ENCODE measurements around the gene RNU6-1. TPM values are rescaled to one million over a fixed set of nuclear protein-coding genes. Genes with fewer than 3 reads are reported as not detected.

Gene RNU6-1
- total RNA-seq, 2 donors from 2014 or later: not detected

- Mint-ChIP-seq H3K4me3 (no peak overlapping the region), H3K36me3 (ENCODE audit: insufficient read depth in 2 of 2) (peaks cover 4 to 9% of the 10 kb centered on the region in 2 donors), H3K9me3 (peaks cover 3 to 9% of the 10 kb centered on the region in 2 donors), H3K27ac (no peak overlapping the region), H3K4me1 (ENCODE audit: low read depth) (peaks cover 3% of the 10 kb centered on the region), H3K27me3 (ENCODE audit: low read depth) (peaks cover 28% of the 10 kb centered on the region)
- DNase-seq: no peak
- no peak for ATAC-seq (replicated peaks in 1 of 2)
Observed at GRCh38 chr15:67870868-67871408, 31.1 kb upstream of the RNU6-1 start.

DNA sequence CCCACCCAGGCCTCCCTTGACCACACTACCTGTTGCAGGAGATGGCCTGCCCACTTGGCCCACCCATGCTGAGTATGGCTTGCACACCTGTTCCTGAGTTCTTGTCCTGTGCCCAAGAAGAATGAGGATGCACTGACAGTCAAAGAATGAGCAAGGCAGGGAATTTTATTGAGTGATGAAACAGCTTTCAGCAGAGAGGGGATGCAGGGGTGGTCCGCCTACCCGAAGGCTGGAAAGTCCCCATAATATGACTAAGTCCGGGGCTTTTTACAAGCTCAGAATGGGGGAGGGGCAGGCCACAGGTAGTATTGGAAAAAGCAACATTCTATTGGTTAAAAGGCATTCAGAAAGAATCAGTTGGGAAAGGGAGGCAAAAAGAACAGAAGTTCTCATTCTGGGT, 29.9 kb upstream of the RNU6-1 start:
- H3K9me3 Mint-ChIP-seq: peaks cover 3 to 9% of the 10 kb centered on the region in 2 donors
- DNase-seq: no peak
- ATAC-seq (replicated peaks in 1 of 2): no peak
- peaks cover 3% of the 10 kb centered on the region for H3K4me1 Mint-ChIP-seq (ENCODE audit: low read depth)
- peaks cover 33% of the 10 kb centered on the region for H3K27me3 Mint-ChIP-seq (ENCODE audit: low read depth)
- H3K4me3 Mint-ChIP-seq: peak overlapping the region in 1 of 2 donors; percentile 4
- no peak overlapping the region for H3K27ac Mint-ChIP-seq
- H3K36me3 Mint-ChIP-seq (ENCODE audit: insufficient read depth in 2 of 2): peaks cover 4 to 9% of the 10 kb centered on the region in 2 donors

- peaks cover 2 to 4% of the 10 kb centered on the region in 2 donors for H3K36me3 Mint-ChIP-seq (ENCODE audit: insufficient read depth in 2 of 2)
- peaks cover 11% of the 10 kb centered on the region for H3K4me1 Mint-ChIP-seq (ENCODE audit: low read depth)
- peaks cover 0 to 1% of the 10 kb centered on the region in 2 donors for H3K9me3 Mint-ChIP-seq
- peaks cover 31% of the 10 kb centered on the region for H3K27me3 Mint-ChIP-seq (ENCODE audit: low read depth)
- no peak for ATAC-seq (replicated peaks in 1 of 2)
- no peak overlapping the region for H3K4me3 Mint-ChIP-seq
- H3K27ac Mint-ChIP-seq: no peak overlapping the region
- DNase-seq: no peak
Observed at GRCh38 chr15:67865766-67866165, 25.9 kb upstream of the RNU6-1 start.

DNA sequence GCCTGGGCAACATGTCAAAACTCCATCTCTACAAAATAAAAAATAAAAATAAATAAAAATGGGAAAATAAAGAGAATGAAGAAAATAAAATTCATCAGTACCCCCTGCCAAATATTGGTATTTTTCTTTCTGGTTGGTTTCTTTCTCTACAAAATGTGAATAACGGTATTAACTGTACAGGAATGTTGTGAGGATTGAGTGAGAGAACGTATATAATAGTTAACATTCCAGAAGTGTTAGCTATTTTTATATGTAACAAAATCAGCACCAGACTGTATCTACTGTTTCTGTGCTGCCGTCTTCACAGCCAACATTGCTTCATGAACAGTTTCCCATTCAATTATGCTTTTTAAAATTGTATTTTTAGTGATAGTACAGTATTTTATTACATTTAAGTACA, 25.5 kb upstream of the RNU6-1 start:
- Mint-ChIP-seq H3K4me1 (ENCODE audit: low read depth) (peaks cover 11% of the 10 kb centered on the region), H3K9me3 (no peaks in the 10 kb centered on the region), H3K27ac (no peak overlapping the region), H3K4me3 (no peak overlapping the region), H3K36me3 (ENCODE audit: insufficient read depth in 2 of 2) (peaks cover 2 to 4% of the 10 kb centered on the region in 2 donors), H3K27me3 (ENCODE audit: low read depth) (peaks cover 30% of the 10 kb centered on the region)
- DNase-seq (no peak), ATAC-seq (replicated peaks in 1 of 2) (no peak)

DNA sequence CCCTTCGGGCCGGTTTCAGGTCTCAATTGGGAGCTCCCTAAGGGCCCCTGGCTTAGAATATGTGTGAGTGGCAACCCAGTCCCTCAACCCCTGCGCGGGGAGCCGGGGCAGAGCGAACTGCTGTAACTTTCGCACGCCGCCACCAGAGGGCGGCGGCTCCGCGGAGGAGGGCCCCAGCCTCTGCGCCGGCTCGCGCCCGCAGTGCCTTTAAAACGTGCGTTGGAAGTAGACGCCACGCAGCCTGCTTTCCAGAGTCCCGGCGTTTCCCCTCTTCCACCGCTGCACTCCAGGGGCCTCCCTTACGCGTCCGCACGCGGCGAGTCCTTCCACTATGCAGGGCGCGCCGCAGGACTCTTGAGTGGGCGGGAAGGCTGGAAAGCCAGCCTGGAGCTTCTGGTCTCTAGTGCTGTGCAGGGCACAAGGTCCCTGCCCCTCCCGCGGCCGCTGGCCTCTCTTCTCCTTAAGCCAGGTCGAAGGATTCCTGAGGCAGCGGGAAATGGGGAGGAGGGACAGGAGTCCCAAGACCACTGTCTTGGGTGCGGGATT, 23.7 kb upstream of the RNU6-1 start:
- Mint-ChIP-seq H3K4me3 (peak overlapping the region; percentile 58 to 71), H3K27ac (no peak overlapping the region), H3K36me3 (ENCODE audit: insufficient read depth in 2 of 2) (peaks cover 0 to 2% of the 10 kb centered on the region in 2 donors), H3K4me1 (ENCODE audit: low read depth) (peaks cover 8% of the 10 kb centered on the region), H3K9me3 (no peaks in the 10 kb centered on the region), H3K27me3 (ENCODE audit: low read depth) (peaks cover 30% of the 10 kb centered on the region)
- DNase-seq: peak; percentile 75 to 77
- peak; percentile 99 for ATAC-seq (replicated peaks in 1 of 2)

DNA sequence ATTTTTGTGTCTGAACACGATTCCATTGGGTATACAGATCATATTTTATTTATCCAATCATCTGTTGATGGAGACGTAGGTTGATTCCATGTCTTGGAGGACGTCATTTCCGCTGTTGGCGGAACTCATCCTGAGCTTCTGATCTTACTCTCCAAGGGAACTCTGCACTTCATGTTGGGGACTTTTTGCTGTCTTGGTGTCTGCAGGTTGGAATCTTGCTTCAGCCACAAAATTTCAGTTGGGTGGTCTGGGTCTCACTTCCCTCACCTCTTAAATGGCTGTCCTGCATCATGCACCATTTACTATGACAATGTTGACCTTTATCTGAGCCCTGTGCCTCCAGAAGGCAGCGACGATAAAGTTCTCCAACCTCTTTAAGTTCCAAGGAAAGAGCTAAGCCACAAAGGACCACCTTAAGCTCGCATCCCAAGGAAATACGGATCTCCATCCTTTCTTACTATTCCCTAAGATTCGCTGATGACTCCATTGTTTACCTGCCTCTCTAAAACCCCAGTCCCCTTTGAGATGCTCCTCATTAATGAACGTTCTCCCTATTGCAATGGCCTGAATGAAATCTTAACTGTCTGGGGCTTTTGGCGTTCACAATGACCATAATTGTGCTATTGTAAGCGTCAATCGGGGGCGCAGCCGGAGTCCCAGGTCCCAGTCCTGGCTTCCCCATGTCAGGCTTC, 23.1 kb upstream of the RNU6-1 start:
- peaks cover 30% of the 10 kb centered on the region for H3K27me3 Mint-ChIP-seq (ENCODE audit: low read depth)
- ATAC-seq (replicated peaks in 1 of 2) (peak in 1 of 2 donors; percentile 26), DNase-seq (no peak)
- H3K4me3 Mint-ChIP-seq: peak overlapping the region; percentile 58 to 71
- no peaks in the 10 kb centered on the region for H3K9me3 Mint-ChIP-seq
- no peak overlapping the region for H3K27ac Mint-ChIP-seq
- peaks cover 8% of the 10 kb centered on the region for H3K4me1 Mint-ChIP-seq (ENCODE audit: low read depth)
- H3K36me3 Mint-ChIP-seq (ENCODE audit: insufficient read depth in 2 of 2): peaks cover 0 to 2% of the 10 kb centered on the region in 2 donors

DNA sequence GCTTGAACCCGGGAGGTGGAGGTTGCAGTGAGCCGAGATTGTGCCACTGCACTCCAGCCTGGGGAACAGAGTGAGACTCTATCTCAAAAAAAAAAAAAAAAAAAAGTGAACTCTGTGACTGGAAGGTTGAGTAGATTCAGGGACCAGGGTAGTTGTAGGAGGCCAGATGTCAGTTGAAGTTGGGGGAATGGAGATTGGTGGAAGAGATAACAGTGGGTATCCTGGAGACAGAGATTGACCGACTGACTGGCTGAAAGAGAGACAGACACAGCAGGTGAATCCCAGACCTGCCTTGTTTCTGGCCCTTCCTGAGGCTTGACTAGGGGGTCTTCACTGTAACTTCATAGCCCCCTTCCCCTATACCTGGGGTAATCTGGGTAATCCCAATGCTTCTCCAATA, 22.1 kb upstream of the RNU6-1 start:
- peaks cover 8% of the 10 kb centered on the region for H3K4me1 Mint-ChIP-seq (ENCODE audit: low read depth)
- no peak overlapping the region for H3K27ac Mint-ChIP-seq
- H3K27me3 Mint-ChIP-seq (ENCODE audit: low read depth): peaks cover 30% of the 10 kb centered on the region
- H3K36me3 Mint-ChIP-seq (ENCODE audit: insufficient read depth in 2 of 2): peaks cover 0 to 2% of the 10 kb centered on the region in 2 donors
- ATAC-seq (replicated peaks in 1 of 2) (no peak), DNase-seq (no peak)
- H3K9me3 Mint-ChIP-seq: no peaks in the 10 kb centered on the region
- H3K4me3 Mint-ChIP-seq: no peak overlapping the region

GRCh38 chr15:67859331-67859946, 19.6 kb upstream of the RNU6-1 start:
- Mint-ChIP-seq H3K27ac (no peak overlapping the region), H3K9me3 (no peaks in the 10 kb centered on the region), H3K4me1 (ENCODE audit: low read depth) (peaks cover 18% of the 10 kb centered on the region), H3K27me3 (ENCODE audit: low read depth) (peaks cover 18% of the 10 kb centered on the region), H3K4me3 (no peak overlapping the region), H3K36me3 (ENCODE audit: insufficient read depth in 2 of 2) (no peaks in the 10 kb centered on the region)
- no peak for ATAC-seq (replicated peaks in 1 of 2)
- DNase-seq: no peak

DNA sequence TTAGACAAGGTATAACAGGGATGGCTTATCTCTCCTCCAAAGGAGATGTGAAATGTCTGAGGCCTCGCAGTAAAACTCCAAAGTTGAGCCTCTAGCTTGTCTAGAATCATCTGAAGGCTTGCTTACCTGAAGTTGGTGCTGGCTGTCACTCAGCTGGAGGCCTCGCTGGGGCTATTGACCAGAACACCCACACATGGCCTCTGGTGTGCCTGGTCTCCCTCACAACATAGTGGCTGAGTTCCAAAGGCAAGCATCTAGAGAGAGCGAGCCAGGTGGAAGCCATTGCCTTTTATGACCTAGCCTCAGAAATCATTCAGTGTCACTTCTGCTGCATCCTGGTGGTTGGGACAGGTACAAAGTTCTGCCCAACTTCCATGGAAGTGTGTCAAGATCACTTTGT, 17.4 kb upstream of the RNU6-1 start:
- no peaks in the 10 kb centered on the region for H3K9me3 Mint-ChIP-seq
- no peak for ATAC-seq (replicated peaks in 1 of 2)
- H3K4me1 Mint-ChIP-seq (ENCODE audit: low read depth): peaks cover 10% of the 10 kb centered on the region
- peaks cover 7% of the 10 kb centered on the region for H3K27me3 Mint-ChIP-seq (ENCODE audit: low read depth)
- no peaks in the 10 kb centered on the region for H3K36me3 Mint-ChIP-seq (ENCODE audit: insufficient read depth in 2 of 2)
- no peak overlapping the region for H3K4me3 Mint-ChIP-seq
- no peak for DNase-seq
- no peak overlapping the region for H3K27ac Mint-ChIP-seq

GRCh38 chr15:67855842-67856241, 16.0 kb upstream of the RNU6-1 start:
- Mint-ChIP-seq H3K4me1 (ENCODE audit: low read depth) (peaks cover 18% of the 10 kb centered on the region), H3K27me3 (ENCODE audit: low read depth) (no peaks in the 10 kb centered on the region), H3K27ac (no peak overlapping the region), H3K4me3 (peak overlapping the region in 1 of 2 donors; percentile 12), H3K9me3 (no peaks in the 10 kb centered on the region), H3K36me3 (ENCODE audit: insufficient read depth in 2 of 2) (no peaks in the 10 kb centered on the region)
- ATAC-seq (replicated peaks in 1 of 2) (peak; percentile 51 to 65), DNase-seq (no peak)

DNA sequence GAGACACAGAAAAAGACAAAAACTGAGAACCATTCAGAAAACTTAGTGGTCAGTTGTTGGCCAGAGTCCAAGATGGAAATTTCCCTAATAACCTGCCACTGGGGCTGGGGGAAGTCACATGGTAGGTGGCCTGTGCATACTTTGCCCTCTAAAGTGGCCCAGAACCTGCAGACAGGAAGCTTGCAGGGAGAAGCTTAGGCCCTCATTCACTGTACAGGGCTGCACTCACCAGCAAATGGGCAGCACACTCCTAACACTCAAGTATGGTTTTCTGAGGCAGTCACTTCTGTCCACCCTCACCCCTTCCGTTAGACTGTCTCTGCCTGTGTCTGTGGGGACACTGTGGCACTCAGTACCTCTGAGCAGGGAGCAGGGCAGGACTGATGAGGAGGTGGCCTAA, 14.5 kb upstream of the RNU6-1 start:
- H3K4me3 Mint-ChIP-seq: no peak overlapping the region
- no peak for DNase-seq
- peaks cover 7% of the 10 kb centered on the region for H3K27me3 Mint-ChIP-seq (ENCODE audit: low read depth)
- H3K27ac Mint-ChIP-seq: no peak overlapping the region
- no peak for ATAC-seq (replicated peaks in 1 of 2)
- no peaks in the 10 kb centered on the region for H3K36me3 Mint-ChIP-seq (ENCODE audit: insufficient read depth in 2 of 2)
- peaks cover 18% of the 10 kb centered on the region for H3K4me1 Mint-ChIP-seq (ENCODE audit: low read depth)
- H3K9me3 Mint-ChIP-seq: no peaks in the 10 kb centered on the region

DNA sequence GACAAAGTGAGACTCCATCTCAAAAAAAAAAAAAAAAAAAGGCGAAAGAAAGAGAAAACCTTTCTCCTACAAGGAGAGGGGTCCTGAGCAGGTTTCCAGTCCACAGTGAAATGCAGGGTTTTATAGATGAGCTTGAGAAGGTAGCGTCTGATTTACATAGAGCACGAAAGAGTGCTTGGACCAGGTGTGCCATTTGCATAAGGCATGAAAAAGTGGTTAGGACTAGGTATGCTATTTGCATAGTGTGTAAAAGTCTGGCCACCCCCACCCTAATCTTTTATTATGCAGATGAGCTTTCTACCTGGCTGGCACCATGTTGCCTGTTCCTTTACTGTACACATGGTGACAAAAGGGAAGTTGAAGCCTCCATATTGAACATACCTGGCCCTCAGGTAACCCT, 13.6 kb upstream of the RNU6-1 start:
- ATAC-seq (replicated peaks in 1 of 2) (no peak), DNase-seq (no peak)
- Mint-ChIP-seq H3K4me1 (ENCODE audit: low read depth) (peaks cover 18% of the 10 kb centered on the region), H3K36me3 (ENCODE audit: insufficient read depth in 2 of 2) (no peaks in the 10 kb centered on the region), H3K4me3 (no peak overlapping the region), H3K27me3 (ENCODE audit: low read depth) (peaks cover 10% of the 10 kb centered on the region), H3K9me3 (no peaks in the 10 kb centered on the region), H3K27ac (no peak overlapping the region)

DNA sequence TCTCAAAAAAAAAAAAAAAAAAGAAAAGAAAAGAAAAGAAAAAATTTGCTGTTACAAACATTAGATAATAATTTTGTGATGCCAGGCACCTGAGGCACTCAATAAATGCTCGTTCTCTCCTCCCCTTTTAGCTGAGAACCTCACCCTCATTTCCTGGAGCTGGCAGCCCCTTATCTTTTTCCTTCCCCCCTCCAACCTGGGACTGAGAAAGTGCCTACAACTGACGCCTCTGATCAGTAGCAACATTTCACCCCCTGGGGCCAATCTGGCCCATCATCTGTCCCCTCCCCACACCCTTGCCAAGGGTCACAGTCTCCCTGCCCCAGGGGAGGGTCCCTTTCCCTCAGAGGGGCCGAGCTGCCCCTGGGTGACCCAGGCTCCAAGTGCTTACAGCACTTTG, 12.6 kb upstream of the RNU6-1 start:
- no peak for ATAC-seq (replicated peaks in 1 of 2)

More for the DNA sequence above, 12.6 kb upstream of the RNU6-1 start:
- no peaks in the 10 kb centered on the region for H3K9me3 Mint-ChIP-seq
- peaks cover 15% of the 10 kb centered on the region for H3K27me3 Mint-ChIP-seq (ENCODE audit: low read depth)
- H3K27ac Mint-ChIP-seq: no peak overlapping the region
- no peak overlapping the region for H3K4me3 Mint-ChIP-seq
- peaks cover 18% of the 10 kb centered on the region for H3K4me1 Mint-ChIP-seq (ENCODE audit: low read depth)
- H3K36me3 Mint-ChIP-seq (ENCODE audit: insufficient read depth in 2 of 2): no peaks in the 10 kb centered on the region
- DNase-seq: no peak

Data from activated T-cell treated with anti-CD3 and anti-CD28 coated beads, Interleukin-2, amount 50 U/mL, for 72 hours (primary cell).